Keratinocyte (primary cell): ENCODE measurements around the gene MRTFA. TPM values are rescaled to one million over a fixed set of nuclear protein-coding genes. Genes with fewer than 3 reads are reported as not detected.

Source experiments
- DNase-seq: peaks from one replicate; pipeline ENCODE4 v3.0.0-alpha.2; 2011; ENCODE audit warnings: low read depth, missing footprints, low spot score
- FAIRE-seq: peaks from 2 replicates; lab custom pipeline; 2011; peaks lifted over from hg19 to GRCh38; lab: Jason Lieb, UNC
- H2AFZ ChIP-seq: 2 replicates; pipeline ENCODE4 v1.6.0; 2012; ENCODE audit warnings: low read length, control low read depth, inconsistent platforms; ENCODE audit not compliant: control insufficient read depth
- H3K27ac ChIP-seq: 2 replicates; pipeline ENCODE4 v1.5.1; 2011; ENCODE audit warnings: low read length; ENCODE audit not compliant: control insufficient read depth, insufficient read depth
- H3K27me3 ChIP-seq: 3 replicates; pipeline ENCODE4 v1.6.0; 2011; ENCODE audit warnings: low read length; ENCODE audit not compliant: control insufficient read depth, insufficient read depth; ENCODE audit errors: extremely low read depth
- H3K36me3 ChIP-seq, 2 experiments: 2 replicates in 1 of 2; 3 replicates in 1 of 2; pipeline ENCODE4 v1.5.1; 2011; ENCODE audit warnings: low read length in 2 of 2, mild to moderate bottlenecking in 1 of 2; ENCODE audit not compliant: control insufficient read depth in 2 of 2, insufficient read depth in 2 of 2; ENCODE audit errors: extremely low read depth in 1 of 2
- H3K4me1 ChIP-seq: 3 replicates; pipeline ENCODE4 v1.5.1; 2011; ENCODE audit warnings: low read length; ENCODE audit not compliant: control insufficient read depth, insufficient read depth; ENCODE audit errors: extremely low read depth
- H3K4me2 ChIP-seq: 3 replicates; pipeline ENCODE4 v1.6.0; 2011; ENCODE audit warnings: low read depth, low read length; ENCODE audit not compliant: control insufficient read depth, insufficient read depth; ENCODE audit errors: extremely low read depth
- H3K4me3 ChIP-seq, 3 experiments: fragments of 200-600 bp in 1 of 3; sonication (generic) in 1 of 3; 2 replicates in 2 of 3; 3 replicates in 1 of 3; pipeline ENCODE4 v1.5.1; 2011 to 2016; ENCODE audit warnings: low read length in 3 of 3, mild to moderate bottlenecking in 3 of 3, control low read depth in 2 of 3, inconsistent platforms in 1 of 3, low read depth in 1 of 3, mixed read lengths in 1 of 3, mixed run types in 1 of 3, moderate library complexity in 1 of 3; ENCODE audit not compliant: control insufficient read depth in 2 of 3, insufficient read depth in 2 of 3; ENCODE audit errors: extremely low read depth in 1 of 3
- H3K79me2 ChIP-seq: 2 replicates; pipeline ENCODE4 v1.6.0; 2012; ENCODE audit warnings: low read length; ENCODE audit not compliant: control insufficient read depth, insufficient read depth
- H3K9ac ChIP-seq: 3 replicates; pipeline ENCODE4 v1.6.0; 2011; ENCODE audit warnings: low read length; ENCODE audit not compliant: control insufficient read depth, insufficient read depth; ENCODE audit errors: extremely low read depth
- H3K9me1 ChIP-seq: 3 replicates; pipeline ENCODE4 v1.6.0; 2011; ENCODE audit warnings: low read length; ENCODE audit not compliant: control insufficient read depth, insufficient read depth; ENCODE audit errors: extremely low read depth
- H3K9me3 ChIP-seq: 2 replicates; pipeline ENCODE4 v1.5.1; 2012; ENCODE audit warnings: low read depth, low read length; ENCODE audit not compliant: control insufficient read depth
- H4K20me1 ChIP-seq: 3 replicates; pipeline ENCODE4 v1.6.0; 2011; ENCODE audit warnings: low read length; ENCODE audit not compliant: control insufficient read depth, insufficient read depth; ENCODE audit errors: extremely low read depth
- EZH2 ChIP-seq: IDR thresholded peaks from one replicate; pipeline ENCODE4 v1.6.1; 2012; ENCODE audit warnings: inconsistent platforms, mild to moderate bottlenecking, low read length, moderate library complexity
- dilution Hi-C: fragments of 300-500 bp; cut with MboI; formaldehyde crosslinking; loops from one replicate; pipeline ENCODE4 v1.7.0; 2020; ENCODE audit warnings: low sequenced_read_pairs; ENCODE audit not compliant: extremely low pct_ligation_motif_present
- polyA plus RNA-seq, 5 experiments: library from polyadenylated mRNA; depleted of rRNA in 3 of 5; stranded (reverse) in 3 of 5; stranded (forward) in 1 of 5; unstranded in 1 of 5; fragments of >200 nt; gene quantifications; 1 replicate in 1 of 5; 2 replicates in 3 of 5; 3 replicates in 1 of 5; pipeline versions ENCODE4 v1.2.1 to v1.2.3, GENCODE V29; 2011 to 2012; ENCODE audit warnings: missing spikeins in 2 of 5, low read depth in 1 of 5, low replicate concordance in 1 of 5
- TF ChIP-seq, protein P1 (sequence below), 3 experiments: IDR thresholded peaks in 1 of 3; conservative IDR thresholded peaks in 1 of 3; optimal IDR thresholded peaks in 1 of 3; 2 replicates in 2 of 3; 3 replicates in 1 of 3; pipeline versions ENCODE3 to v1.5.1; 2011; ENCODE audit warnings: low read length in 3 of 3, mild to moderate bottlenecking in 3 of 3, moderate library complexity in 2 of 3, control low read depth in 1 of 3, inconsistent platforms in 1 of 3; ENCODE audit not compliant: insufficient read depth in 2 of 3; ENCODE audit errors: extremely low read depth in 1 of 3

Gene MRTFA
- polyA plus RNA-seq, 1 donor (not counting 4 experiments of a cell fraction or from before 2014, with no cell fraction given), result 6.5 TPM

DNA sequence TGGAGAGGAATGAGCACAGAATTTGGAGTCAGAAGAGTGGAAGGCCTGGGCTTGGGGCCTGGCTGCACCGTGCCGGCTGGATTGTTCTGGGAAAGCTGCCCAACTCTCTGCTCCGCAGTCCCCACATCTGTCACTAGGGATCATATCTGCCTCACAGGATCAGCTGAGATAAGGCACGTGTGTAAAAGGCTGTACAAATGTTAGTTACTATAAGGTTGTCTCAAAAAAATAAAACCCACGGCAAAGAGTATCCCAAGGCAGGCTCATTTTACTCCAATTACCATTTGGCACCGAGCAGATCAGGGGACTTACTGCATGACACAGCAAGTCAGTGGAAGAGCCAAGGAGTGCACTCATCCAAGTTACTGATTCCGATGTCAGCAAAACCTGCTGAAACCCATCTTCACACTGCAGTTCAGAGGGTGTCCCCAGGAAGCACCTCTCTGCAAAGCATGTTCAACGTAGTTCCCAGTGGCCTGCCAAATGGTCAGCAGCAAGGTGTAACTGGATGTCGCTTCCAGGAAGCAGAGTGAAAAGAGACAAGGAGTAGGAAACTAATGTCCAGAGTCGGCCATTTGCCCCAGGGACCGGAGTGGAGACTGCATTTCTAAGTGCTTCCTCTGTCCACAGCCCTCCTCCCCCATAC is 18.1 kb upstream of the MRTFA start:
- H3K4me3 ChIP-seq, result no peak overlapping the region
- FAIRE-seq, result peak; percentile 88
- peaks cover 36% of the 10 kb centered on the region for H3K4me1 ChIP-seq
- H3K9ac ChIP-seq, result peak overlapping the region; percentile 49
- H3K36me3 ChIP-seq, result no peaks in the 10 kb centered on the region
- H3K27me3 ChIP-seq, result no peaks in the 10 kb centered on the region
- H3K27ac ChIP-seq, result peak overlapping the region; percentile 69
- no peak for TF ChIP-seq EZH2
- TF ChIP-seq, protein P1, sequence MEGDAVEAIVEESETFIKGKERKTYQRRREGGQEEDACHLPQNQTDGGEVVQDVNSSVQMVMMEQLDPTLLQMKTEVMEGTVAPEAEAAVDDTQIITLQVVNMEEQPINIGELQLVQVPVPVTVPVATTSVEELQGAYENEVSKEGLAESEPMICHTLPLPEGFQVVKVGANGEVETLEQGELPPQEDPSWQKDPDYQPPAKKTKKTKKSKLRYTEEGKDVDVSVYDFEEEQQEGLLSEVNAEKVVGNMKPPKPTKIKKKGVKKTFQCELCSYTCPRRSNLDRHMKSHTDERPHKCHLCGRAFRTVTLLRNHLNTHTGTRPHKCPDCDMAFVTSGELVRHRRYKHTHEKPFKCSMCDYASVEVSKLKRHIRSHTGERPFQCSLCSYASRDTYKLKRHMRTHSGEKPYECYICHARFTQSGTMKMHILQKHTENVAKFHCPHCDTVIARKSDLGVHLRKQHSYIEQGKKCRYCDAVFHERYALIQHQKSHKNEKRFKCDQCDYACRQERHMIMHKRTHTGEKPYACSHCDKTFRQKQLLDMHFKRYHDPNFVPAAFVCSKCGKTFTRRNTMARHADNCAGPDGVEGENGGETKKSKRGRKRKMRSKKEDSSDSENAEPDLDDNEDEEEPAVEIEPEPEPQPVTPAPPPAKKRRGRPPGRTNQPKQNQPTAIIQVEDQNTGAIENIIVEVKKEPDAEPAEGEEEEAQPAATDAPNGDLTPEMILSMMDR (optimal IDR thresholded peaks at IDR 0.05 in 1 of 3, IDR thresholded peaks at IDR 0.05 in 1 of 3, conservative IDR thresholded peaks at IDR 0.05 in 1 of 3; ENCODE audit: extremely low read depth in 1 of 3, insufficient read depth in 2 of 3, low read length in 3 of 3), result peak; percentile 24 to 43 (median 30)
- no peaks in the 10 kb centered on the region for H3K9me3 ChIP-seq
- DNase-seq, result no peak
- H4K20me1 ChIP-seq, result no peaks in the 10 kb centered on the region
- no peaks in the 10 kb centered on the region for H3K79me2 ChIP-seq
- H3K9me1 ChIP-seq, result no peaks in the 10 kb centered on the region
- H3K4me2 ChIP-seq, result peak overlapping the region; percentile 30
- dilution Hi-C loops, result no loop called here
- H2AFZ ChIP-seq, result peak overlapping the region; percentile 76

DNA sequence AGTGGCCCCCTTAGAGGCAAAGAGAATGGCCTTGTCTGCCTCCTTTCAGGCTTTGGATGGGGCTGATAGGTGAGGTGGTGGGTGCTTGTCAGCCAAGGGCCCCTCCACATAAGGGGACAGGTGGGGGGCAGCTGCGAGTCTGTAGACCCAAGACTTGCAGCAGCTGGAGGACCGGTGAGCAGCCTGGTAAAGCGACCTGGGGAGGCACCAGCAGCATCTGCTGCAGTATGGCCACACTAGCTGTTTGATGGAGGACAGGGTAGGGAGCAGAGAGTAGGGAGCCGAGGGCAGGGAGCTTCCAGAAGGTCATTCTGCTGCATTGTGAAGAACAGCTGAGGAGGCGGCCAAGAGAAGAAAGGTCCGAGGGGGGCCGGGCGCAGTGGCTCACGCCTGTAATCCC is 16.8 kb upstream of the MRTFA start:
- Histone ChIP-seq H3K36me3 (no peaks in the 10 kb centered on the region), H3K9me1 (no peaks in the 10 kb centered on the region), H3K4me1 (peaks cover 43% of the 10 kb centered on the region), H2AFZ (no peak overlapping the region), H3K27ac (peak overlapping the region; percentile 100), H3K4me2 (no peak overlapping the region), H3K27me3 (no peaks in the 10 kb centered on the region), H4K20me1 (no peaks in the 10 kb centered on the region), H3K9me3 (no peaks in the 10 kb centered on the region), H3K4me3 (no peak overlapping the region), H3K79me2 (no peaks in the 10 kb centered on the region), H3K9ac (no peak overlapping the region)
- TF ChIP-seq, protein P1 (optimal IDR thresholded peaks at IDR 0.05 in 1 of 3, IDR thresholded peaks at IDR 0.05 in 1 of 3, conservative IDR thresholded peaks at IDR 0.05 in 1 of 3; ENCODE audit: extremely low read depth in 1 of 3, insufficient read depth in 2 of 3, low read length in 3 of 3), result no peak
- TF ChIP-seq EZH2, result no peak
- dilution Hi-C loops, result no loop called here
- DNase-seq (no peak), FAIRE-seq (no peak)
